AML-193 (cell line): ENCODE data around the gene OSMR.
A peak's percentile ranks its signal among the peaks of the same experiment; 100 is the strongest.

Experiments used
- DNase-seq, 2 experiments: peaks; one replicate each; lab custom pipeline; 2025; lab: John Stamatoyannopoulos, UW

OSMR gene

DNA sequence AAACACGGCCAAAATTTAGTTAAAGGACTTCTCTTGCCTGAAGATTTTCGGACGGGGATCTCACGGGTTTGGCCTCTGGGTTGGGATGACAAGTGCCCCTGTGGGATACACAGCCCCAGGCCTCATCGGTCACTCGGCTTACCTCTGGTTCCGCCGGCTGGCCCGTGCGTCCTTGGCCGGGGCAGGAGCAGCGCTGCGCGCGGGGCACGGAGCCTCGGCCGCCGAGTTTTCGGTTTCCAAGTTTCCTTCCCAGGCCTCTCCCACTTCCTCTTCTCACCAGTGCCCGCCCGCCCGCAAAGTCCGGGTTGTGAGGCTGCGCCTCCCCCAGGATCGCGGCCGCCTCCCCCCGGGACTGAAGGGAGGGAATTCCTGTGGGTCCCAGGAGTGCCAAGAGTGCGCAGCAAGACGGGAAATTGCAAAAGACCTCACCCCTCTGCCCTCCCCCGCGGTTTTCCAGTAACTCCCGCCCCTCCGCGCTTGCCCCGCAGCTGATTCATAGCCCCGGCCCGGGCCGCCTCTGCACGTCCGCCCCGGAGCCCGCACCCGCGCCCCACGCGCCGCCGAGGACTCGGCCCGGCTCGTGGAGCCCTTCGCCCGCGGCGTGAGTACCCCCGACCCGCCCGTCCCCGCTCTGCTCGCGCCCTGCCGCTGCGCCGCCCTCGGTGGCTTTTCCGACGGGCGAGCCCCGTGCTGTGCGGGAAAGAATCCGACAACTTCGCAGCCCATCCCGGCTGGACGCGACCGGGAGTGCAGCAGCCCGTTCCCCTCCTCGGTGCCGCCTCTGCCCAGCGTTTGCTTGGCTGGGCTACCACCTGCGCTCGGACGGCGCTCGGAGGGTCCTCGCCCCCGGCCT is at the start of gene OSMR:
Gene OSMR (plus strand): TSS at position 487 of the 853 bp plus-strand sequence. CDS start 23,033 bp downstream, outside the sequence.
- DNase-seq: no peak

DNA sequence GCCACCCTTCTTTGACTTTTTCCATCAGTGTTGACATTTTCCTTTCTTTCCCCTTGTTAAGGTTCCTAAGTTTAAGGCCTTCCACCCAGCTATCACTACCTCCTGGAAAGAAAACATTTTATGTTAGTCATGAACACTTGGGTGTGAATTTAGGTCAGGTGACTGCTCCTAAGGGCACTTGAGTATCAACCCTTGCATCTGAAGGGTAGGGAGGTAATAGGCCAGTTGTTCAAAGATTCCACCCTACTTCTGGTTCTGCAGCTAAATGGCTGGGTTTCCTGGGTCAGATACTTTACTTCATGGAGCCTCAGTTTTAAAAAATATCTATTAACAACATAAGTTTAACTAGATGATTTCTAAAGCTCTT is 49.1 kb upstream of the OSMR start:
- no peak for DNase-seq

DNA sequence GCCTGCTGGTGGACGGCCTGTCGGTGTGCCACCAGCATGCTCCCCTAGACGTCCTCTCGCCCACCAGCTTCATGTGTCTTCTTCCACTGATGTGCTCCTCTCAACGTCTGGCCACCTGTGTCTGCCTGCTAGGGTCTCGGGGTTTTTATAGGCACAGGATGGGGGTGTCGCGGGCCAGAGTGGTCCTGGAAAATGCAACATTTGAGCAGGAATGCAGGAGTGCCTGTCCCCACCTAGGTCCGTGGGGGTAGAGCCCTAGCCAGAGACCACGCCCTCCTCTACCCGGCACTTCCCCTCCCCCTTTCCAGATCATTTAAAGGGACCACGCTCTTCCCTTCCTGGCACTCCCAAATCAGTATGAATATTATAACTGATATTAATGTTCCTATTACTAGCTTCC is 48.0 kb upstream of the OSMR start:
- DNase-seq: no peak

DNA sequence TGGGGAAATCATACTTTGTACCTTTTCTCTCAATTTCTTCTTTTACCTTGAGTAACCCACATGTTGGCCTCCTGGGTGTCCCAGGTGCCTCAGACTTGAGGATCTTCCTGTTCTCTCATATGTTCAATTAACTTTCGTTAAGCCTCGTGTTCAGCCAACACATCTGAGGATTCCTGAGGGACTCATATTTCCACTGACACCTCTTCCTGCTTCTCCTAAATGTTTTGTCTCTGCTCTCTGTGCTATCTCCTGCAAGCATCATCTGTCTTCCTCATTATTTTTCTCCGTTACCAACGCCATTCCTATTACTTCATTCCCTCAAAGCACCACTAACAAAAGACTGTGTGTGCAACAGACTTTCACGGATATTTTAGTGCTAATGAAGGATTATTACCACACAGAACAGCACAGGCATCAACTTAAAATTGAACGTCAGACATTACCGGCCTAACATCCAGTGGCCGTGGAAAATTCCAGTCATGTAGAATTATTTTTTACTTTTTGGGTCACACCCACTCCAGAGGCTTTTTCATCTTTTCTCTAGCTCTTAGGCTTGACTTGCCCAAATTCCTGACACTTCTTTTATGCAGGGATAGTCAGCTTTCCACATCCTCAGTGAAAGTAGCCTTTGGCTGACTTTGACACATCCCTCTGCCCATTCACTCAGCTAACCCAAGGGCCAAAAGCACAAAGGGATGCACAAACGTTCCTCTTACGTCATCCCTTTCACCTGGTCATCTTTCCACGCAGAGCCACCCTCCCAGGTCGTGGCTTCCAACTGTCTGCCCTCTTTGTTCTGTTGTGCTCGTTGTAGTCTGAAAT is 46.0 kb upstream of the OSMR start:
- no peak for DNase-seq

DNA sequence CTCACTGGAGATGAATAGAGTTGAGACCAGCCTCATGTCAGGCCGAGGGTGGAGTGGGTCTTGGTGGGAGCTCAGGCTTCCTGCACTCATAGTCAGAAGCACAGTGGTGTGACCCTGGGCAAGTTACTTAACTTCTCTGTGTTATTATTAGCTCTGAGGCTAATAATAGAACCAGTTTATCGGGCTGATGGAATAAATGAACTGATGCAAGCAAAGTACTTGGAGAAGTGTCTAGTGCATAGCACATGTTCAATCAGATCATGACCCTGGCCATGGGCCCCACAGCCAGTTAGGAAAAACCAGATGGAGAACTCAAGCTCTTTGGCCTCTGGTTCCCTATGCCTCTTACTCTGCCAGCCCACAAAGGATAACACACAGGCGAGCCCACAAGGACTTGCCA is 45.3 kb upstream of the OSMR start:
- no peak for DNase-seq

DNA sequence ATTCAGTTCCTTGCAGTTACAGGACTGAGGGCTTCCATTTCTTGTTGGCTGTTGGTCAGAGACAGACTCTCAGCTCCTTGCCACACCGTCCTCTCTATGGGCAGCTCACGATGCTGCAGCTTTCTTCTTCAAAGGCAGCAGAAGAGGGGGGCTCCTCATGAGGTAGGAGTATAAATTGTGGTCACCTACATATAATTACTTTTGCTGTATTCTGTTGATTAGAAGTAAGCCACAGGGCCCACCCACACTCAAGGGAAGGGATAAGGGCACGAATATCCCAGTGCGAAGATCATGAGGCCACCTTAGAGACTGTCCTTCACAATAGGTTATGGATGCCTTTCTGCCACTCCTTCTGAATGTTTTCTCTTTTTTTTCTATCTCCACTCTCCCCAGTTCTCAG is 43.7 kb upstream of the OSMR start:
- no peak for DNase-seq

DNA sequence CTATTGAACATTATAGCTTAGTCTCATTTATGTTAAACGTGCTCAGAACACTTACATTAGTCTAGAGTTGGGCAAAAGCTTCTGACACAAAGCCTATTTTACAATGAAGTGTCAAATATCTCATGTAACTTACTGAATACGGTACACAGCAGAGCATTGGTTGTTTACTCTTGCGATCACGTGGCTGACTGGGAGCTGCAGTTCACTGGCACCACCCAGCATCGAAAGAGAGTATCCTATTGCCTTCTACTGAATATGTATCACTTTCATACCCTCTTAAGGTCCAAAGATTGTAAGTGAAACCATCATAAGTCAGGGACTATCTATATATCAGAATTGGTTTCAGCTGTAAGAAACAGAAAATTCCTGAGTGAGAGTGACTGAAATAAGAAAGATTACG is 42.6 kb upstream of the OSMR start:
- DNase-seq: no peak

DNA sequence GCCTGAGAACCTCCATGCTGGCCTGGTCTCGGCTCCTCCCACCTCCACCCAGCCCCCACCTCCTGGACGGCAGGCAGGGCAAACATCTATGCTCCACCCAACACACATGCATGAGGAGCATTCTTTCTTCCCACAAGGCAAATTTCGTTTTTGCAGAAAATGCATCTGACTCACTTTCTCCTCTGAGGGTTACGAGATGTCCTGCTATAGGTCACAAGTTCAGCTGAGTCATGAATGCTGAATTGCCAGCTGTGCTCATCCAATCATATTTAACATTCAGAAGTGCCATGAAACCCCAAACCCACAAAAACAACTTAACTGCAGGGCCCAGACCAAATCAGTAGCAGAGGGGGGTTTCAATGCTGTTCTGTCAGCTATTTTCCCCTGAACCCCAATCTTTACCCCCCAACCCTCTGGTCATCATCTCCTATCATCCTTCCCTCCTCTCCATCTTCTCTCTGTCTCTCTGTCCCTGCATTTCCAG is 39.0 kb upstream of the OSMR start:
- DNase-seq: no peak

DNA sequence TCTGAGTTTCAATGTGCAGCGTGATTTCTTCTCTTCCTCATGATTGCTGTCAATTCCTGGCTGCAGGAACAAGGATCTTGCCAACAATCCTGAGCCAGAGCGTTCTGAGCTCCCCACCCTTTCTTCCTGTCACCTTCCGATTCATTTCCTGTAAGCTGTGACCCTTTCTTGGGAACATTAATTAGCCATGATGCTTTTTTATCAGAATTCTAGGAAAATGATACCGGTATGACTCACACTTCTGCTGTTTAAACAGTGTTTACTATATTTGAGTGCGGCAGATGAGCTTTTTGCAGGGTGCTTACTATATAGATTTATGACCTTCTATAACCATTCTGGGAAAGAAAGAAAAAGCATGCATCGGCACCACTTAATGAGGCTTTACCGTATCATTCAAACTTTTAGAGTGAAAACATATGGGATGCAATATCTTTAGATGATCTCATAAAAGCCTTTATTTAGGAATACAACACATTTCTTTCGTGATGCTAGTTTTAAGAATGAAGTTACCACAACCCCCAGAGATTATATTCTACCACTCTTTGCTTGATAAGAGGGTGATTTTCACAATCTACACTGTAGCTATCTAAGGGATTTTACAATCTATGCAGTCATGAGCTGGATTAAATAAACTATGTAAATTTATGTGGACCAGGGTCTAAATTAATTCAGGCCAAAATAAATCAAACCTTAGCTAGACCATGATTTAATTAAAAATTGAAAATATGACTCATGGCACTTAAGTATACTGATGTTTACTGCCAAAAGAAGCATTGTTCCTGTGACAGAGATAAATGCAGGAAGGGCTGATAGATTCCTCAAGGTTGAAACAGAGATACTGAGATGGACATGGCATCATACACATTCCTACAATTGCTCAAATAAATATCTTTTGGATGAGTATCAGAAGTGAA is 38.0 kb upstream of the OSMR start:
- no peak for DNase-seq

DNA sequence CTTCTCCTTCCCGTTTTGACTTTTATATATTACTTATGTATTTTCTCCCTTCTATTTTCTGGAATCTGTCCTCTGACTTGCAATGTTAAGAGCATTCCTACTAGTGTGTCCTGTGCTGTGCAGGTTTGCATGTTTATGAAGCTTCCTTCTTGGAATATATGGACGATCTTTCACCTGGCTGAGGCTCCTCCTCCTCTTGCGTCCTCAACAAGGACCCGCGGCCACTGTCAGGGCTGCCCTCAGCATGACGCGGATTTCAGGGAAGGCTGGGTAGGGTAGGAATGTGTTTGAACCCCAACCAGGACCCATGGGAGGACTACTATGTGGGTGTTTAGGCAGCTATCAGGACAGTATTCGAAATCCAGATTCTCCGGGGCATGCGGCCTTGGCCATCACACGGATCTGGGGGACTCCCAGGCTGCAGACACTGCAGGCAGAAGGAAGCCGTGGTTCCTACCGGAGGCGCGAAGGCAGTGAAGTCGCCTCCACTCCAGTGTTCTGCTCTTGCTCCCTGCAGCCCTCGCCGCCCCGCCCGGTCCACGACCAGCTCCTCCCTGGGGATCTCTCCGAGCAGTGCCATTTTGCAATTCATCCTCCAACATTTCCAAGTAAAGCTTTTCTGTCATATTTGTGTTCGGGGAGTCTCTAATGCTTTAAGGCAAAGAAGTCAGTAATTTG is 37.0 kb upstream of the OSMR start:
- DNase-seq: no peak

DNA sequence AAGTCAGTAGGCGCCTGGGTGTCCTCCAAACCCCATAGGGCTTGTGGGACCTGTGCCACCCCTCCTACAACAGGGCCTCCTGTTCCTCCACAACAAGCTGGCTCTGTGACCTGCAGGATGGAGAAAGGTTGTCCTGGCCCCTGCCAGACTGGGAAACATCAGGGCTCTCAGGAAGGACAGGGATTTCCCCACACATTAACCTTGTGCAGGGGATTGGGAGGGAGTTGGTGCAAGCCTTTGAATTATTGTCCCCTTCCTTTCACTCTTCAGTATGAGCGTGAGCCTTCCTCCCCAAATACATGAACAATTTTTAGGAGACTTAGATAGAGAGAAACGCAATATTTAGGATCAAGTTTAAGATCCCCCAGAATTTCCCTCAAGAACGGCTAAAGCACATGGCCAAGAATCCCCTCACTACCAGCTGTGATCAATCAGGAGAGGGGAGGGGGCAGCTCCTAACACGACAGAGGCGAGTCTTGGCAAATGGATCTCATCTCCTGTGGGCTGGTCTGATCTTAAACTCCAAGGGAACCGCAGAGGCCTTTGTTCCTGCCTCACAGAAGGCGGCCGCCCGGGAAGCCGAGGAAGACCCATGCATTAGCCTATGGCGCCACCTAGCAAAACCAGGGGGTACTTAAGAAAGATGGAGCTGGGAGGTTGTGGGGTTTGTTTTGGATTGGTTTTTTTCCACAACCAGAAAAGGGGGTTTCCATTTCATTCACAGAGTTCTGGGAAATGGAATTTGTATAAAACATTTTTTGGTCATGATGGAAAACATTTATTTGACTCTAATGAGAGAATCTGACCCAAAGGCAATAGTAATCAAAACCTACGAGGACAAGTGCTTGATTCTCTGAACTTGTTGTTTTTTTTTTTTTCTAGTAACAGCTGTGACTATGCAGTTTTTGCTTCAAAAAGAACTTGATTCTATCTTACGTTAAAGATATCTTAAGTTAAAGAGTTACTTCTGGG is 36.1 kb upstream of the OSMR start:
- DNase-seq: peak; percentile 2 to 21

DNA sequence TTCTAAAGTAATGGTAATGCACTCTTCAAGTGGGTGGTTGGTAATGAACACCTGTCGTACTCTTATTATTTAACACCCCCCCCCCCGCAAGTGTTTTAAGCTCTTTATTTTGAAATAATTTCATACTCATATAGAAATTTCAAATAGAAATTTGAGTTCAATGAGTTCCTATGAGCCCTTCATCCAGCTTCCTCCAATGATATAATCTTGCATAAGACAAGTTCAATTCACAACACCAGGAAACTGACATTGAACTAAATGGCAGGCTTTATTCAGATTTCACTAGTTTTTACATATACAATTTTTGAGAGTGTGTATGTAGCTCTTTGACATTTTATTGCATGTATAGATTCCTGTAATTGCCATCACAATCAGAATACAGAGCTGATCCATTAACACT is 30.9 kb upstream of the OSMR start:
- no peak for DNase-seq

DNA sequence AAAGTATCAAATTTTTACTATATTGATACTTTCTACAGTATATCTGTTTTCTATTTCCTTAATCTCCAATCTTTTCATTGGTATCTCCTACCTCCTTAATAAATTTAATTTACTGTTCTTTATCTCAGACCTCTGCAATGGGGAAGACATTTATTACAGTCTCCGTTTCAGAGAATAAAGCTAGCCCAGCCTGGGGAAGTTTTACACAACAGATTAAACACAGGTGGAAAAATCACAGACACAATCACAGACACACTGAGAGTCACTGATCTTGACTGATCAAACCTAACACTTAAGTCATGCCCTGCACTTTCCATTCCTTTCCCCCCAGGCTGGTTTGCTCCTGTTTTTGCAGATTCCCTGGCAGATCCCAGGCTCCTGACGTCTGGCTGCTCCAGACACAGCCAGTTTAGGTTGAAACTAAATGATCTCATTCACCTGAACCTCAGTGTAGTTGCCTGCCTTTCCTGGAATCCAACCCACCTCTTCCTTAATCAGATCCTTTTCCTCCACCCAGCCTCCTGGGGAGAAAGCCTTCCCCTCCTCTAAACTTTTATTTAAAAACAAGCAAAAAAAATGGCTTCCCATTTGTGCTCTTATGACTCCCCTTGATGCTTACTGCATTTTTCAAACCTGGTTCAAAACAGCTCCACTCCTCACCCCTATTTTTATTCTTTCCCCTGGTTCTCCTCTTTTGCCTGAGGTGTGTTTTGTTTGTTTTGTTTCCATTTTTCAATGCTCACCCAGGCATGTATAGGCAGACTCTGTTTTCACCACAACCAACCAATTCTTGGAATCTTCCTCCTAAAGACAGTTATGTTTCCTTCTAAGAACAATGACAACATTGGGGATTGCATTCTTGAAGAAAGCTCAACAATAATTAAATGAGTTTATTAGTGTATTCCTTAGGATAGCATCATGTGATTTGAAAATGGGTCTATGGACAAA is 29.5 kb upstream of the OSMR start:
- no peak for DNase-seq

DNA sequence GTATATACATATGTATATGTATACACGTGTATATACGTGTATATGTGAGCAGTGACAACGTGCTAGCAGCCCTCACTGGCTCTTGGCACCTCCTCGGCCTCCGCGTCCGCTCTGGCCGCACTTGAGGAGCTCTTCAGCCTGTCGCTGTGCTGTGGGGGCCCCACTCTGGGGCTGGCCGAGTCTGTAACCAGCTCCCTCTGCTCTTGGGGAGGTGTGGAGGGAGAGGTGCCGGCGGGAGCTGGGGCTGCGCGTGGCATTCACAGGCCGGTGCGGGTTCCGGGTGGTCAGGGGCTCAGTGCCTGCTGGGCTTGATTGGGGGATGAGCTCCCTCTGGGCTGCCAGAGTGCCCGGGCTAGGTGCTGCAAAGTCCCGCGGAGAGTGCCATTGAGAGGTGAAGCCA is 24.1 kb upstream of the OSMR start:
- DNase-seq: no peak

DNA sequence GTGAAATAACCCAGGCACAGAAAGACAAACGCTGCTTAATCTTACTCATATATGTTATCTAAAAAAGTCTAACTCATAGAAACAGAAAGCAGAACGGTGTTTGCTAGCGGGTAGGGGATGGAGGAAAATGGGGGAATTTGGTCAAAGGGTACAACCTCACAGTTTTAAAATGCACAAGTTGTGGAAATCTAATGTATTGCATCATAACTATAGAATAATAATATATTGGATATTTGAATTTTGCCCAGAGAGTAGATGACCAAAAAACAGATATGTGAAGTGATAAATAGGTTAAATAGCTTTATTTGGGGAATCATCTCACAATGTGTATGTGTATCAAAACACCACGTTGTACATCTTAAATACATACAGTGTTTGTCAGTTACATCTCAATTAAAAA is 22.3 kb upstream of the OSMR start:
- DNase-seq: no peak

DNA sequence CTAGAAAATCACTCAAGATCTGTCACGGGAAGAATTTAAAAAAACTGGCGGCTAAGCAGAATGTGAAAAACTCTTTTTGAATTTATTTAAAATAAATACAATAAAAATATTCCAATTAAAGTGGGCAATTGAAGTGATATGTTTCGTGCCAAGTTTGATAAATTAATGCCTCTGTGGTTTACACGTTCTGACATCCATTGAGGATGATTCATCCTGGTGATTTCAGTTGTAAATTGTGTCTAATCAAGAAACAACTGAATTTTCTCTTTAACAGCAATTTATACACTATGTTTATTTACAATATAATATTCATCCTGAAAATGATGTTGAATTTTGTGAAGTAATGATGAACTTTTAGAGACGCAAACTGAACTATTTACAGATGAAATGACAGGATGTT is 21.0 kb upstream of the OSMR start:
- DNase-seq: no peak

DNA sequence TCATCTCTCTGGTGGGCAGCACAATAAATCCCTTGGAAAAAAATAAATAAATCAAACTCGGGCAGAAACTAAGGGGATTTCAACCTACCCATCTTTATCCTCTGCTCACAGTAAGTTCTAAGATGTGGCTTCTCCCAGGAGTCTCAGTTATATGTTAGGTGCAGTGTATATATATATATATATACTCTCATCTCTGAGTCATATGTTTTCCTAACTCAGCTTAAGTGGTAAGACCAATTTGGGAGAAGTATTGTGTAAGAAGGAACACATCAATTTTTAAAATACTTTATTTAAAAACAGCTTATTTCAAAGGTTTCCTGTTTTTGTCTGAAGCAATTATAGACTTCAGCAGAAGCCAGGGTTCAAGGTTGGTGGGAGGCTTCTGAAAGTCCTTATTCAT is 20.3 kb upstream of the OSMR start:
- no peak for DNase-seq

DNA sequence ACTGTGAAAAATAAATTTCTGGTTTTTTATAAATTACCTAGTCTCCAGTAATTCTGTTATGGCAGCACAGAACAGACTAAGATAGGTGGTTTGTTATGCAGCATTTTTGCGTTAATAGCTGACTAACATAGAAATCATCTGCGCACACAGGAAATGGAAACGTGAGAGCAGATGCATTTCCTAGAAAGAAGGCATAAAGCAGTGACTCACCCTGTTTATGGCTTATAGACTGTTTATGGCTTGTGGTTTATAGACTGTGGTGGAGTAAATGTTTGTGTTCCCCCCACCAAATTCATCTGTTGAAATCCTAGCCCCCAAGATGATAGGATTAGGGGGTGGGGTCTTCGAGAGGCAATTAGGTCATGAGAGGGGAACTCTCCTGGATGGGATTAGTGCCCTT is 18.3 kb upstream of the OSMR start:
- no peak for DNase-seq

DNA sequence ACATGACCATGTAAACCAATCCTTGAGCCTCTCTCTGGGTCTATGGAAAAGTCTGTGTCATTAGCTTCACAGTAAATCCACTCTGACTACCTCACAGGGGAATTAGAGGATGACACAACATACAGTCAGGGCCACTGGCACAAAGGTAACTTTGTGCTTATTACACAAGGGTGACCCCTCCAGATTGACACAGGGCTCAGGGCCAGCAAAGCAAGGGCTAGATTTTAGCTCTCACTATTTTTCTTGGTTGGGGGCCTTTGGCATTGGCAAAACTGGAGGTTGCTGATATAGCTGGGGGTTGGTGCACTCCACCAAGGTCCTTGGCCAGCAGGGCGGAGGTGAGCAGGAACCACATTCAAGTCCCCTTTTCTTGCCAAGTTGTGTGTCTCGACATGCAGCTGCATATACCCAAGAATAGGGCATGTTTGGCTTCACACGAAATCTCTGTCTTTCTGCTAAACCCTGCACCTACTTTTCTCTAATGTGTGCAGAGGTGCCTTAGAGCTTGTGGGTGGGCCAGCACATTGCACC is 15.2 kb upstream of the OSMR start:
- DNase-seq: no peak
